Mucosa of gallbladder (tissue), 1 donor: Measurements from ENCODE around the gene KLHL3. TPM values are rescaled to one million over a fixed set of nuclear protein-coding genes. Genes with fewer than 3 reads are reported as not detected.

ENCODE experiments used
- DNase-seq: peaks from one replicate; pipeline ENCODE4 v3.0.0-alpha.2; 2020; ENCODE audit warnings: low spot score
- total RNA-seq: library from RNA; stranded (reverse); gene quantifications from one replicate; pipeline ENCODE4 v1.2.1, GENCODE V29; 2021
- donor health status: DM: no; HTN: no; CAD: no.

Gene KLHL3
- total RNA-seq, 1 donor from 2014 or later, result 20.3 TPM

- DNase-seq, result no peak
These were observed 153.7 kb downstream of the KLHL3 start for GRCh38 chr5:137582218-137582617.

DNA sequence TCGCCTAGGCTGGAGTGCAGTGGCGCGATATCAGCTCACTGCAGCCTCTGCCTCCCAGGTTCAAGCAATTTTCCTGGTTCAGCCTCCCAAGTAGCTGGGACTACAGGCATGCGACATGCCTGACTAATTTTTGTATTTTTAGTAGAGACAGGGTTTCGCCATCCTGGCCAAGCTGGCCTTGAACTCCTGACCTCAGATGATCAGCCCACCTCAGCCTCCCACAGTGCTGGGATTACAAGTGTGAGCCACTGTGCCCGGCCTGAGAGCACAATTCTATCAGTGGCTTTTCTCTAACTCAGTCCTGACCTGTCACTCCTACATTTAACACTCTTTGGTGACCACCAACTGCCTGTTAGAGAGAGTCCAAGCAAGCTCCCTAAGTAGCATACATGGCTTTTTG, 154.1 kb downstream of the KLHL3 start:
- no peak for DNase-seq

- no peak for DNase-seq
These were observed 155.9 kb downstream of the KLHL3 start for GRCh38 chr5:137580030-137580429.

GRCh38 chr5:137575847-137576246, 160.0 kb downstream of the KLHL3 start:
- no peak for DNase-seq

- no peak for DNase-seq
These were observed 160.7 kb downstream of the KLHL3 start for GRCh38 chr5:137575211-137575610.

DNA sequence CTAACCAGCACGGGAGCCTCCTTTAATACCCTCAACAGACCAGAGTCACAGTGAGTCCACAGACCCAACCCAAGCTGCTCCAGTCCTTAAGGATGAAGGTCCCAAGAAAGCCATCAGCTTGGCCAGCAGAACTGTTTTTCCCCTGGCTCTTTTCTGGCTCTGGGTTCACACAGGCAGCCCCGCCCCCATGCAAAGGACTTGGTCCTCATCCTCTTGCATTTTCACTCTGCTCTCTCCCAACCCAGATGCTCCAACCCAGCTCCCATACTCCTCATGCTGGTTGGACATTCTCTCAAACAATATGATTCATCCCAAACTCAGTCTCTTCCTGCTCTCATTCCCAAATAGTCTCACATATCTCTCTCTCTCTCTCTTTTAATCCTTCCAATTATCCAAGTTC, 162.5 kb downstream of the KLHL3 start:
- no peak for DNase-seq

DNA sequence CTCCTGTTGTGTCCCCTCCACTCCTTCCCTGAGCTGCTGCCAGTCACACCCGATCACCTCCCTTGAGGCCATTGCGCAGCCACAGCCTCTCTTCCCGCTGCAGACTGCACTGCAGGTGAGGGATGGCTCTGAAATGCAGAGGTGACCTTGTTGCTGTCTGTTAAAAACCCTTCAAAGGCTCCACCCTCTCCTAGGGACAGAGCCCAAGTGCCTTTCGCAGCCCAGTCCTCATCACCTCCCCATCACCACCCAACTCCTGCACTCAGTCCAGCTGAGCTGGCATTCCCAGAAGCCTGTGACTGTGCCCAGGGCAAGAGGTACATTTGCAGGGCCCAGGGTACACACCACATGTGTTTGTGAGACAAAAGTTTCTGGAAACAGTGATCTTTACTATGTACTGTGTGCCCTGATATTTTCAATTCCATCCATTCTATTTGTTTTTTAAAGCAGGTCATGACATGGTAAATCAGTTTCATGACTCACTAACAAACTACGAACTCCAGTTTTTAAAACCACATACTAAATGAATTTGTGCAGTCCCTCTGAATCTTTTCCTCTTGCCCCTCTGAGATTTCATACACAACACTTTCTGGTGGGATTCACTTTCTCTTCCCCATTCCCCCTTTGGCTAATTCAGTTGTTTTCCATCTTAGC, 163.7 kb downstream of the KLHL3 start:
- DNase-seq, result no peak

DNA sequence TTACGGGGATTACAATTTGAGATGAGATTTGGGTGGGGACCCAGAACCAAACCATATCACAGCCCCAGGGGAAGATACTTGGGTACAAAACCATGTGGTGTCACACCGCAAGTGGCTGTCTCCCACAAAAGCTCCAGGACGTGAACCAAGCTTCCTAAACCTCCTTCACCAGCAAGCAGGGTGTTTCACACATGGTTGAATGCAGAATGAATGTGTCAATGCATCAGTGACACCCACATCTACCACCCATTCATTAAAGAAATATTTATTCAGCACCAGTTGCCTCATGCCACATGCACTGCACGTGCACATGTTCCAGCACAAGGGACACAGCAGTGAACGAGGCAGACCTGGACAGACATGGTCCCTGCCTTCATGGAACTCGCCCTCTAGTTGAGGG, 165.8 kb downstream of the KLHL3 start:
- DNase-seq, result no peak

Other genes with a start within 250 kb of the KLHL3 start
- 13.6 TPM for gene SPOCK1, start 236.8 kb downstream of the KLHL3 start, total RNA-seq
- 29.4 TPM for gene HNRNPA0, start 18.3 kb upstream of the KLHL3 start, total RNA-seq
- 3.7 TPM for gene MYOT, start 131.8 kb upstream of the KLHL3 start, total RNA-seq
- not detected for gene PKD2L2, start 153.4 kb upstream of the KLHL3 start, total RNA-seq